GM12878 (cell line): Measurements from ENCODE around the gene PDE6D. TPM values are rescaled to one million over a fixed set of nuclear protein-coding genes. Genes with fewer than 3 reads are reported as not detected.

ENCODE experiments used
- ATAC-seq: fragments of 200-7000 bp; cut with Tn5 transposase; 3 replicates; pipeline ENCODE4 v1.9.1; 2020; ENCODE audit warnings: mild to moderate bottlenecking, moderate library complexity
- BruUV-seq: library from RNA; stranded (reverse); fragments of 400-500 nt; replicated peaks from 2 replicates; lab custom pipeline; 2021; lab: Mats Ljungman, UMichigan
- CTCF ChIA-PET: fragments of 300-600 bp; sonication (Branson Sonifier 250); formaldehyde crosslinking; extraction: SDS; loops from one replicate; lab custom pipeline; 2021; ENCODE audit warnings: inconsistent platforms; lab: Yijun Ruan, JAX
- POLR2A ChIA-PET: fragments of 350-600 bp; formaldehyde crosslinking; extraction: SDS; loops from one replicate; lab custom pipeline; 2021; ENCODE audit warnings: inconsistent platforms; lab: Charles Lee
- RAD21 ChIA-PET: fragments of 300-600 bp; sonication (Branson Sonifier 250); formaldehyde crosslinking; loops from one replicate; lab custom pipeline; 2023; ENCODE audit warnings: antibody characterized with exemption; ENCODE audit not compliant: unreplicated experiment; lab: Charles Lee
- SMC1A ChIA-PET: fragments of 300-600 bp; sonication (Branson Sonifier 250); formaldehyde crosslinking; loops from one replicate; lab custom pipeline; 2023; ENCODE audit not compliant: unreplicated experiment, uncharacterized antibody; lab: Charles Lee
- DNase-seq: peaks from one replicate; pipeline ENCODE4 v3.0.0-alpha.2; 2011; ENCODE audit warnings: low read depth, low spot score
- FAIRE-seq: peaks from 3 replicates; lab custom pipeline; 2011; peaks lifted over from hg19 to GRCh38; lab: Jason Lieb, UNC
- H2AFZ ChIP-seq: 2 replicates; pipeline ENCODE4 v1.6.0; 2011; ENCODE audit warnings: low read depth, low read length, control low read depth; ENCODE audit not compliant: control insufficient read depth
- H3K27ac ChIP-seq: 2 replicates; pipeline ENCODE4 v1.5.1; 2011; ENCODE audit warnings: control low read depth; ENCODE audit not compliant: control insufficient read depth, insufficient read depth
- H3K27me3 ChIP-seq, 2 experiments: replicated peaks in 1 of 2; 2 replicates each; pipeline versions ENCODE4 v1.6.0 to v1.6.1; 2011; ENCODE audit warnings: low read length in 1 of 2; ENCODE audit not compliant: control insufficient read depth in 2 of 2, insufficient read depth in 2 of 2
- H3K36me3 ChIP-seq, 2 experiments: 2 replicates each; pipeline ENCODE4 v1.5.1; 2011; ENCODE audit warnings: low read length in 1 of 2; ENCODE audit not compliant: control insufficient read depth in 2 of 2, insufficient read depth in 2 of 2
- H3K4me1 ChIP-seq: 2 replicates; pipeline ENCODE4 v1.6.1; 2011; ENCODE audit warnings: mild to moderate bottlenecking, low read length, moderate library complexity, mixed read lengths; ENCODE audit not compliant: control insufficient read depth, insufficient read depth
- H3K4me2 ChIP-seq: 2 replicates; pipeline ENCODE4 v1.6.0; 2011; ENCODE audit warnings: control low read depth; ENCODE audit not compliant: control insufficient read depth, insufficient read depth
- H3K4me3 ChIP-seq: fragments of 200-600 bp; sonication (generic); 2 replicates; pipeline ENCODE4 v1.5.1; 2016
- H3K79me2 ChIP-seq: 2 replicates; pipeline ENCODE4 v1.6.0; 2011; ENCODE audit warnings: low read length; ENCODE audit not compliant: control insufficient read depth, insufficient read depth
- H3K9ac ChIP-seq: 2 replicates; pipeline ENCODE4 v1.8.0; 2011; ENCODE audit warnings: low read length, control low read depth, mixed read lengths; ENCODE audit not compliant: control insufficient read depth, insufficient read depth
- H3K9me3 ChIP-seq: replicated peaks from 3 replicates; pipeline ENCODE4 v1.5.1; 2011; ENCODE audit warnings: mild to moderate bottlenecking, low read length; ENCODE audit not compliant: control insufficient read depth, insufficient read depth
- H4K20me1 ChIP-seq: 2 replicates; pipeline ENCODE4 v1.6.0; 2011; ENCODE audit not compliant: control insufficient read depth, insufficient read depth
- BHLHE40 ChIP-seq, 2 experiments: fragments of 450-650 bp in 1 of 2; IDR thresholded peaks; 2 replicates each; pipeline ENCODE4 v1.6.1; 2011 to 2017; ENCODE audit warnings: low read depth in 2 of 2, borderline replicate concordance in 1 of 2, improper control_type of control experiment in 1 of 2, low read length in 1 of 2, mild to moderate bottlenecking in 1 of 2
- CEBPZ ChIP-seq: fragments of 150-350 bp; IDR thresholded peaks from 2 replicates; pipeline ENCODE4 v1.6.1; 2016; ENCODE audit warnings: low read depth, low read length
- POLR2A ChIP-seq: IDR thresholded peaks from 2 replicates; pipeline ENCODE4 v1.6.1; 2011; ENCODE audit warnings: low read depth, mild to moderate bottlenecking, low read length
- WGBS: methylation state at CpG from one replicate; pipeline ENCODE4 v1.1.6; 2016; ENCODE audit warnings: low lambda C conversion rate; ENCODE audit not compliant: insufficient replicate concordance, insufficient coverage; ENCODE audit errors: missing lambda C conversion rate; 5-methylcytosine and 5-hydroxymethylcytosine counted together
- in situ Hi-C: fragments of 300-500 bp; cut with MboI; formaldehyde crosslinking; loops from 9 replicates; pipeline ENCODE4 v1.14.3; 2018; ENCODE audit warnings: mixed read lengths
- intact Hi-C: fragments of 100-400 bp; cut with micrococcal nuclease; formaldehyde crosslinking; loops from one replicate; pipeline ENCODE4 v1.14.2; 2022; ENCODE audit not compliant: unreplicated experiment
- polyA plus RNA-seq, 11 experiments: library from polyadenylated mRNA; depleted of rRNA in 4 of 11; unstranded in 6 of 11; stranded (reverse) in 5 of 11; fragments of >200 nt; fragmentation: Nextera tagmentation in 4 of 11; fragmentation: Illumina TruSeq in 1 of 11; extraction: Ambion mirVana in 4 of 11; extraction: Trizol in 1 of 11; gene quantifications; 1 replicate in 1 of 11; 2 replicates in 10 of 11; pipeline versions ENCODE4 v1.2.1 to v1.2.3, GENCODE V29; 2011 to 2016; ENCODE audit warnings: inconsistent platforms in 2 of 11, missing spikeins in 2 of 11, low read depth in 1 of 11
- total RNA-seq, 4 experiments: library from RNA; depleted of rRNA in 3 of 4; stranded (reverse); fragments of >200 nt in 3 of 4; fragmentation: Illumina TruSeq in 1 of 4; extraction: Trizol in 1 of 4; gene quantifications; 2 replicates each; pipeline versions ENCODE4 v1.2.1 to v1.2.3, GENCODE V29; 2013 to 2021

Gene PDE6D
- total and polyA plus RNA-seq, 10 of the 15 experiments (the other 5 are each of a cell fraction or from before 2014, with no cell fraction given), result 8.2 to 69.4 (median 56.2) TPM

- intact Hi-C loops (no loop called here), in situ Hi-C loops (no loop called here)
- Histone ChIP-seq H2AFZ (no peak overlapping the region), H3K79me2 (peaks cover 4% of the 10 kb centered on the region), H3K27me3 (no peaks in the 10 kb centered on the region), H3K27ac (no peak overlapping the region), H3K36me3 (no peaks in the 10 kb centered on the region), H3K4me1 (peaks cover 18% of the 10 kb centered on the region), H4K20me1 (no peaks in the 10 kb centered on the region), H3K4me2 (no peak overlapping the region), H3K9me3 (no peaks in the 10 kb centered on the region), H3K9ac (no peak overlapping the region), H3K4me3 (no peak overlapping the region)
- ChIA-PET RAD21 (interaction anchor here (0.6 to 24.6 kb wide), 5 partner anchors 10 to 71 kb away, joined by 3 to 463 read pairs (median 3); no protein-coding TSS in a partner anchor), CTCF (interaction anchor here (0.8 to 22.2 kb wide), 9 partner anchors 8 to 101 kb away, joined by 3 to 811 read pairs (median 4); partner anchors contain the start of gene COPS7B), POLR2A (interaction anchor here (1.2 to 1.4 kb wide), 2 partner anchors 21 to 24 kb away, joined by 4 to 7 read pairs; partner anchors contain the start of gene PTMA), SMC1A (interaction anchor here (0.8 to 1.7 kb wide), 2 partner anchors 23 to 29 kb away, joined by 3 to 9 read pairs; partner anchors contain the start of gene PTMA)
- TF ChIP-seq CEBPZ (no peak), BHLHE40 (IDR thresholded peaks at IDR 0.05; ENCODE audit: borderline replicate concordance in 1 of 2, low read depth in 2 of 2, low read length in 1 of 2) (peak in 1 of 2 experiments; percentile 60; a peak in 1 of 4 replicates), POLR2A (peak; percentile 21; the same call in 1 of the 2 replicates)
- FAIRE-seq (no peak), DNase-seq (no peak), ATAC-seq (no peak)
- BruUV-seq, result no TSS peak
- WGBS, result 71% methylated on average over 21 of the region's 22 CpGs
Observed at GRCh38 chr2:231684314-231685223, 96.5 kb downstream of the PDE6D start.
